ENCODE results near the gene FLYWCH1. TPM values are rescaled to one million over a fixed set of nuclear protein-coding genes. Genes with fewer than 3 reads are reported as not detected.

FLYWCH1 gene
- total RNA-seq, 1 donor from 2014 or later: 63.9 TPM

- H3K27me3 Mint-ChIP-seq: no peaks in the 10 kb centered on the region
- H3K27ac Mint-ChIP-seq: peak within 1 kb of the TSS; percentile 95
- intact Hi-C loops (cut with micrococcal nuclease): loop anchor here (1.0 to 5.0 kb wide), 2 partner anchors 22 to 79 kb away; partner anchors contain the start of gene KREMEN2
- H3K4me3 Mint-ChIP-seq: peak within 1 kb of the TSS; percentile 94
- no peaks in the 10 kb centered on the region for H3K36me3 Mint-ChIP-seq (ENCODE audit: low read depth)
- peaks cover 11% of the 10 kb centered on the region for H3K4me1 Mint-ChIP-seq
- peak; percentile 100 for DNase-seq
- no peaks in the 10 kb centered on the region for H3K9me3 Mint-ChIP-seq
Observed at GRCh38 chr16:2882650-2883457, 28.9 kb upstream of the FLYWCH1 start, which contains the start of gene FLYWCH2. TSS of gene FLYWCH2 (plus strand) at chr16:2883215. CDS start at chr16:2896450, 13,235 bp downstream.

- intact Hi-C loops (cut with micrococcal nuclease): loop anchor here (1.0 to 5.0 kb wide), 2 partner anchors 22 to 79 kb away; partner anchors contain the start of gene KREMEN2
- Mint-ChIP-seq H3K36me3 (ENCODE audit: low read depth) (no peaks in the 10 kb centered on the region), H3K27ac (peak overlapping the region; percentile 78), H3K9me3 (no peaks in the 10 kb centered on the region), H3K27me3 (no peaks in the 10 kb centered on the region), H3K4me3 (peak overlapping the region; percentile 94), H3K4me1 (peaks cover 11% of the 10 kb centered on the region)
- DNase-seq: peak; percentile 74
Observed at GRCh38 chr16:2883458-2883908, 28.2 kb upstream of the FLYWCH1 start.

- peak overlapping the region; percentile 78 for H3K27ac Mint-ChIP-seq
- peak overlapping the region; percentile 94 for H3K4me3 Mint-ChIP-seq
- intact Hi-C loops (cut with micrococcal nuclease): loop anchor here (5.0 kb wide), 1 partner anchor 78 kb away; the partner anchor contains the start of gene KREMEN2
Observed at GRCh38 chr16:2884041-2884451, 27.7 kb upstream of the FLYWCH1 start.

GRCh38 chr16:2894231-2894630, 17.5 kb upstream of the FLYWCH1 start:
- H3K4me3 Mint-ChIP-seq: no peak overlapping the region
- no peak for DNase-seq

More at GRCh38 chr16:2884041-2884451, 27.7 kb upstream of the FLYWCH1 start:
- Mint-ChIP-seq H3K4me1 (peaks cover 11% of the 10 kb centered on the region), H3K27me3 (no peaks in the 10 kb centered on the region), H3K36me3 (ENCODE audit: low read depth) (no peaks in the 10 kb centered on the region), H3K9me3 (no peaks in the 10 kb centered on the region)
- DNase-seq: no peak

DNA sequence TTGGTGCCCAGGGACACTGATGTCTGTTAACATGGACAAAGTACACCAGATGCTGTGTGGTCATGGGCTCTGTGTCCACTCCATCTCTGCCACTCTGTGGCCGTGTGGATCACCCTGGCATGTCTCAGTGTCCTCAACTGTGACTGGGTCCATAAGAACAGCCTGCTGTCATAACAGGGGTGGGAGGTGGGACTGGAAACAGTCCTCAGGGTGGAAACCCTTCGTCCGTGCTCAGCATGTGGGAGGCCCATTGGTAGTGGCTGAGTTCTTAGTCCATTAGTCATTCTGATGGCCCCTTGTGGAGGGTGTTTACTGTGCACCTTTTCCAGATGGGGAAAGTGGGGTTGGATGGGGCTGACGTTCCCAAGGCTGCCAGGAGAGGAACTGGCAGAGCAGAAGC, 15.9 kb upstream of the FLYWCH1 start:
- H3K36me3 Mint-ChIP-seq (ENCODE audit: low read depth): no peaks in the 10 kb centered on the region
- H3K9me3 Mint-ChIP-seq: no peaks in the 10 kb centered on the region
- H3K4me3 Mint-ChIP-seq: no peak overlapping the region
- no peaks in the 10 kb centered on the region for H3K4me1 Mint-ChIP-seq
- intact Hi-C loops (cut with micrococcal nuclease): no loop called here
- no peak overlapping the region for H3K27ac Mint-ChIP-seq
- no peaks in the 10 kb centered on the region for H3K27me3 Mint-ChIP-seq
- no peak for DNase-seq

More at GRCh38 chr16:2894231-2894630, 17.5 kb upstream of the FLYWCH1 start:
- Mint-ChIP-seq H3K36me3 (ENCODE audit: low read depth) (no peaks in the 10 kb centered on the region), H3K9me3 (no peaks in the 10 kb centered on the region), H3K27me3 (no peaks in the 10 kb centered on the region), H3K4me1 (no peaks in the 10 kb centered on the region), H3K27ac (no peak overlapping the region)
- intact Hi-C loops (cut with micrococcal nuclease): no loop called here

DNA sequence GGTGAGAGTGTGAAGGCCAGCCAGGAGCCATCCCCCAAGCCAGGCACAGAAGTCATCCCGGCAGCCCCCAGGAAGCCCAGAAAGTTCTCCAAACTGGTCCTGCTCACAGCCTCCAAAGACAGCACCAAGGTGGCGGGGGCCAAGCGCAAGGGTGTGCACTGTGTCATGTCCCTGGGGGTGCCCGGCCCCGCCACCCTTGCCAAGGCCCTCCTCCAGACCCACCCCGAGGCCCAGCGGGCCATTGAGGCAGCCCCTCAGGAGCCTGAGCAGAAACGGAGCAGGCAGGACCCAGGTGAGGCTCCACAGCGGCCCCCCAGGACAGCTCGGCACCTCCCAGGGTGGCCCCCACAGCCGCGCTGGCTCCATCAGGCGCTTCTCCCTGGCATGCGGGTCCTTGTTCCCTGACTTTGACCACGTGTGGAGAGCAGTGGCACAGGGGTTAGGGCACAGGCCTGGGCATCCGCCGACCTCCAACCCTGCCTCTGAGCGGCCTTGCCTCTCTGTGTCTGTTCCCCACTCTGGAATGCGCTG, 15.2 kb upstream of the FLYWCH1 start:
- H3K36me3 Mint-ChIP-seq (ENCODE audit: low read depth): no peaks in the 10 kb centered on the region
- no peaks in the 10 kb centered on the region for H3K9me3 Mint-ChIP-seq
- intact Hi-C loops (cut with micrococcal nuclease): no loop called here
- H3K4me3 Mint-ChIP-seq: no peak overlapping the region
- H3K27ac Mint-ChIP-seq: no peak overlapping the region
- H3K27me3 Mint-ChIP-seq: no peaks in the 10 kb centered on the region
- no peak for DNase-seq
- H3K4me1 Mint-ChIP-seq: no peaks in the 10 kb centered on the region

DNA sequence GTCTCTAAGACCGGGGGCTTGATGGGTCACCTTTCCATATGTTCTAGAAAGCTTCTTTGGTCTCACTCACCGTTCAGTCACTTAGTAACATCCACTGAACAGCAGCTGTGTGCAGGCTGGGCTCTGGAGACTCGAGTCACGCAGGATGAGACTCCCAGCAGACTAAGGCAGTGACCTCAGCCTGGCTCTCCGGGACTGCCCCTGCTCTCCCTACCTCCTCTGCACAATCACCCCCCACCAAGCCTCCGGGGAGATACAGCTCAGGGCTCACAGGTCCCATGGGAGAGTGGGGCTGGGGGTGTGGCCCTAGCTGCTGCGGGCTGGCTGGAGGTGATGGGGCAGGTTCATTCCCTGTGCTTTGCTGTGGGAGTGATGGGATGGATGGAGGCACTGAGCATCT, 14.6 kb upstream of the FLYWCH1 start:
- H3K9me3 Mint-ChIP-seq: no peaks in the 10 kb centered on the region
- no peak overlapping the region for H3K4me3 Mint-ChIP-seq
- intact Hi-C loops (cut with micrococcal nuclease): no loop called here
- no peaks in the 10 kb centered on the region for H3K27me3 Mint-ChIP-seq
- no peaks in the 10 kb centered on the region for H3K4me1 Mint-ChIP-seq
- H3K36me3 Mint-ChIP-seq (ENCODE audit: low read depth): no peaks in the 10 kb centered on the region
- DNase-seq: no peak
- no peak overlapping the region for H3K27ac Mint-ChIP-seq

GRCh38 chr16:2898831-2899563, 12.7 kb upstream of the FLYWCH1 start:
- no peaks in the 10 kb centered on the region for H3K36me3 Mint-ChIP-seq (ENCODE audit: low read depth)
- H3K27me3 Mint-ChIP-seq: no peaks in the 10 kb centered on the region
- no peak for DNase-seq
- intact Hi-C loops (cut with micrococcal nuclease): no loop called here
- H3K9me3 Mint-ChIP-seq: no peaks in the 10 kb centered on the region
- peaks cover 3% of the 10 kb centered on the region for H3K4me1 Mint-ChIP-seq
- H3K27ac Mint-ChIP-seq: no peak overlapping the region
- H3K4me3 Mint-ChIP-seq: no peak overlapping the region

DNA sequence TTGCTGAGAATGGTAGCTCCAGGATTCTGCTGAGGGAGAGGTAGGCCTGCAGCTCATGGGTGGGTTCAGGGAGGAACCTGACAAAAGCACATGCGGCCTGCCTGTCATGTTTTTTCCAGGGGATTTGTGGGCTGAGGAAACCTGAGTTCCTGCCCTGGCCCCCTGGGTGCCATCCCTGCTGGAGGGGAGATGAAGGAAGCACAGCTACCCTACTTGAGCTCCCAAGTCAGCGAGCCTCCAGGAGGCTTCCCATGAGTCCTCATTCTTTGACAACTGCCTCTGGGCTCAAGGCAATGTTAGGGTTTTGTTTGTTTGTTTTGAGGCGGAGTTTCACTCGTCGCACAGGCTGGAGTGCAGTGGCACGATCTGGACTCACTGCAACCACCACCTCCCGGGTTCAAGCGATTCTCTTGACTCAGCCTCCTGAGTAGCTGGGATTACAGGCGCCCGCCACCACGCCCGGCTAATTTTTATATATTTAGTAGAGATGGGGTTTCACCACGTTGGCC, 12.1 kb upstream of the FLYWCH1 start:
- Mint-ChIP-seq H3K36me3 (ENCODE audit: low read depth) (no peaks in the 10 kb centered on the region), H3K9me3 (no peaks in the 10 kb centered on the region), H3K27ac (no peak overlapping the region), H3K4me1 (peaks cover 6% of the 10 kb centered on the region), H3K27me3 (no peaks in the 10 kb centered on the region), H3K4me3 (no peak overlapping the region)
- DNase-seq: no peak
- intact Hi-C loops (cut with micrococcal nuclease): no loop called here

GRCh38 chr16:2900526-2901075, 11.1 kb upstream of the FLYWCH1 start:
- Mint-ChIP-seq H3K36me3 (ENCODE audit: low read depth) (no peaks in the 10 kb centered on the region), H3K4me1 (peaks cover 8% of the 10 kb centered on the region), H3K27ac (no peak overlapping the region), H3K27me3 (no peaks in the 10 kb centered on the region), H3K9me3 (no peaks in the 10 kb centered on the region), H3K4me3 (no peak overlapping the region)
- no peak for DNase-seq
- intact Hi-C loops (cut with micrococcal nuclease): no loop called here

- Mint-ChIP-seq H3K9me3 (no peaks in the 10 kb centered on the region), H3K4me3 (no peak overlapping the region), H3K36me3 (ENCODE audit: low read depth) (no peaks in the 10 kb centered on the region), H3K4me1 (peaks cover 17% of the 10 kb centered on the region), H3K27ac (no peak overlapping the region), H3K27me3 (no peaks in the 10 kb centered on the region)
- intact Hi-C loops (cut with micrococcal nuclease): no loop called here
- DNase-seq: no peak
Observed at GRCh38 chr16:2902337-2903130, 9.2 kb upstream of the FLYWCH1 start.

- Mint-ChIP-seq H3K4me1 (peaks cover 17% of the 10 kb centered on the region), H3K4me3 (peak overlapping the region; percentile 98)
Observed at GRCh38 chr16:2904100-2904921, 7.4 kb upstream of the FLYWCH1 start.

More at GRCh38 chr16:2904100-2904921, 7.4 kb upstream of the FLYWCH1 start:
- Mint-ChIP-seq H3K27me3 (no peaks in the 10 kb centered on the region), H3K9me3 (no peaks in the 10 kb centered on the region), H3K36me3 (ENCODE audit: low read depth) (no peaks in the 10 kb centered on the region), H3K27ac (peak overlapping the region; percentile 92)
- intact Hi-C loops (cut with micrococcal nuclease): loop anchor here (1.0 kb wide), 1 partner anchor 15 kb away; no protein-coding TSS in a partner anchor
- peak; percentile 94 for DNase-seq
